Measurements from ENCODE around the gene MYO1D. TPM values are rescaled to one million over a fixed set of nuclear protein-coding genes. Genes with fewer than 3 reads are reported as not detected.

Gene MYO1D
- total and polyA plus RNA-seq, 12 donors: 13.6 to 103 (median 59.8) TPM

DNA sequence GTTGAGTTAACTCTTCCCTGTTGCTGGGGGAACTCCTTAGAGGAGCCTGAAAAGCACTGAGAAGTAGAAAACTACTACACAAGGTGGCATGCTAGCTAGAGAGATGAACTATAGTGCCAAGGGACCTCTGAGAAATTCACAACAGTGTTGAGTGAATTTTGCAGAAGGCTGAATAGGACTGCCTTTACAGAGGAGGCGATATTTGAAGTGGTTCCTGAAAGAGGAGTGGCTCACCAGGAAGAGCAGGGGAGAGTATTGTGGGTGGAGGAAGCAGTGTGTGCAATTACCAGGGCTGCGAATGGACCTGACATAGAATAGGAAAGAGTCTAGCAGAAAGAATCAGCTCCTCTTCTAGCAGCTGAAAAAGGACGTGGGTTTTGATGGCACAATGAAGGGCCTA, 323.8 kb downstream of the MYO1D start:
- 76 to 83% (median 80%) methylated on average over 3 of the region's 3 CpGs for WGBS, 4 donors
- H3K9me3 ChIP-seq (replicated peaks in 1 of 3): no peaks in the 10 kb centered on the region
- DNase-seq: no peak
- intact Hi-C loops (cut with DNase I): no loop called here
- H3K4me3 ChIP-seq: no peak overlapping the region
- H3K27ac ChIP-seq: no peak overlapping the region
- no peaks in the 10 kb centered on the region for H3K4me1 ChIP-seq (replicated peaks in 1 of 2)
- H3K36me3 ChIP-seq (replicated peaks in 1 of 2): no peaks in the 10 kb centered on the region
- no peaks in the 10 kb centered on the region for H3K27me3 ChIP-seq
- TF ChIP-seq, protein P1, sequence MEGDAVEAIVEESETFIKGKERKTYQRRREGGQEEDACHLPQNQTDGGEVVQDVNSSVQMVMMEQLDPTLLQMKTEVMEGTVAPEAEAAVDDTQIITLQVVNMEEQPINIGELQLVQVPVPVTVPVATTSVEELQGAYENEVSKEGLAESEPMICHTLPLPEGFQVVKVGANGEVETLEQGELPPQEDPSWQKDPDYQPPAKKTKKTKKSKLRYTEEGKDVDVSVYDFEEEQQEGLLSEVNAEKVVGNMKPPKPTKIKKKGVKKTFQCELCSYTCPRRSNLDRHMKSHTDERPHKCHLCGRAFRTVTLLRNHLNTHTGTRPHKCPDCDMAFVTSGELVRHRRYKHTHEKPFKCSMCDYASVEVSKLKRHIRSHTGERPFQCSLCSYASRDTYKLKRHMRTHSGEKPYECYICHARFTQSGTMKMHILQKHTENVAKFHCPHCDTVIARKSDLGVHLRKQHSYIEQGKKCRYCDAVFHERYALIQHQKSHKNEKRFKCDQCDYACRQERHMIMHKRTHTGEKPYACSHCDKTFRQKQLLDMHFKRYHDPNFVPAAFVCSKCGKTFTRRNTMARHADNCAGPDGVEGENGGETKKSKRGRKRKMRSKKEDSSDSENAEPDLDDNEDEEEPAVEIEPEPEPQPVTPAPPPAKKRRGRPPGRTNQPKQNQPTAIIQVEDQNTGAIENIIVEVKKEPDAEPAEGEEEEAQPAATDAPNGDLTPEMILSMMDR (IDR thresholded peaks at IDR 0.05): no peak
- no peak for TF ChIP-seq POLR2A (IDR thresholded peaks at IDR 0.05)

GRCh38 chr17:32552280-32552679, 324.6 kb downstream of the MYO1D start:
- no peaks in the 10 kb centered on the region for H3K27me3 ChIP-seq
- H3K4me1 ChIP-seq (replicated peaks in 1 of 2): no peaks in the 10 kb centered on the region
- TF ChIP-seq POLR2A (IDR thresholded peaks at IDR 0.05): no peak
- no peaks in the 10 kb centered on the region for H3K9me3 ChIP-seq (replicated peaks in 1 of 3)
- no peak overlapping the region for H3K4me3 ChIP-seq
- no peaks in the 10 kb centered on the region for H3K36me3 ChIP-seq (replicated peaks in 1 of 2)
- DNase-seq: no peak
- intact Hi-C loops (cut with DNase I): no loop called here
- H3K27ac ChIP-seq: no peak overlapping the region

- Histone ChIP-seq H3K27ac (no peak overlapping the region), H3K4me3 (no peak overlapping the region), H3K4me1 (replicated peaks in 1 of 2) (no peaks in the 10 kb centered on the region), H3K36me3 (replicated peaks in 1 of 2) (no peaks in the 10 kb centered on the region), H3K27me3 (no peaks in the 10 kb centered on the region), H3K9me3 (replicated peaks in 1 of 3) (no peaks in the 10 kb centered on the region)
- intact Hi-C loops (cut with DNase I): no loop called here
- no peak for DNase-seq
- WGBS, 4 donors: 83 to 88% (median 87%) methylated on average over 8 of the region's 8 CpGs
- TF ChIP-seq, protein P1 (IDR thresholded peaks at IDR 0.05): no peak
- no peak for TF ChIP-seq POLR2A (IDR thresholded peaks at IDR 0.05)
These were observed 325.6 kb downstream of the MYO1D start for GRCh38 chr17:32551186-32551955.

DNA sequence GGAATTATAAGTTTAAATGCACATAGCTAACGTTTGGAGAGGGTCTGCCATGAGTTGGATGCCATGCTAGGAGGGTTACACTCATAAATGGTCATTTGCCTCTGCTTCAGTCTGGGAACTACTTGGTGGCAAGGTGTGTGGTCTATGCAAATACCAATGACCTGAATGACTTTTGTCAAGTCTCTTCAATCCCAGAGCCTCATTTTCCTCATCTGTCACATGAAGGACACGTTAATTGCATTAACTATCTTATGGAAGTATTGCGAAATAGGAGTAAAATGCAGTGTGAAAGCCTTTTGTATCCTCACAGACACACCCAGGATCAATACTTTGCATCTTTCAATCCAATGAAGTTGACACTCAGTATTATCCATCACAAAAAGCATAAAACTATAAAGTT, 327.4 kb downstream of the MYO1D start:
- intact Hi-C loops (cut with DNase I): no loop called here
- Histone ChIP-seq H3K36me3 (replicated peaks in 1 of 2) (no peaks in the 10 kb centered on the region), H3K4me3 (no peak overlapping the region), H3K27me3 (no peaks in the 10 kb centered on the region), H3K4me1 (replicated peaks in 1 of 2) (no peaks in the 10 kb centered on the region), H3K9me3 (replicated peaks in 1 of 3) (no peaks in the 10 kb centered on the region), H3K27ac (no peak overlapping the region)
- DNase-seq: no peak
- WGBS, 4 donors: 80 to 84% (median 83%) methylated on average over 3 of the region's 3 CpGs
- TF ChIP-seq, protein P1 (IDR thresholded peaks at IDR 0.05): no peak
- TF ChIP-seq POLR2A (IDR thresholded peaks at IDR 0.05): no peak

GRCh38 chr17:32546031-32546444, 330.9 kb downstream of the MYO1D start:
- H3K27me3 ChIP-seq: no peaks in the 10 kb centered on the region
- no peaks in the 10 kb centered on the region for H3K4me1 ChIP-seq (replicated peaks in 1 of 2)
- WGBS, 4 donors: 57 to 67% (median 64%) methylated on average over 8 of the region's 8 CpGs
- no peak for TF ChIP-seq POLR2A (IDR thresholded peaks at IDR 0.05)
- TF ChIP-seq, protein P1 (IDR thresholded peaks at IDR 0.05): no peak
- H3K27ac ChIP-seq: no peak overlapping the region
- DNase-seq: no peak
- intact Hi-C loops (cut with DNase I): no loop called here
- H3K9me3 ChIP-seq (replicated peaks in 1 of 3): no peaks in the 10 kb centered on the region
- no peaks in the 10 kb centered on the region for H3K36me3 ChIP-seq (replicated peaks in 1 of 2)
- H3K4me3 ChIP-seq: no peak overlapping the region

All from adrenal gland (tissue), 12 donors.